D721Med (cell line): ENCODE results near the gene NFATC2IP.

Experiments
- DNase-seq: peaks from one replicate; pipeline ENCODE4 v3.0.0; 2011; ENCODE audit warnings: low spot score; ENCODE audit not compliant: insufficient read length
- FAIRE-seq: peaks from 2 replicates; lab custom pipeline; 2011; peaks lifted over from hg19 to GRCh38; lab: Jason Lieb, UNC
- TF ChIP-seq, protein P1 (sequence below): IDR thresholded peaks from 2 replicates; pipeline ENCODE4 v1.5.1; 2012; ENCODE audit warnings: mild to moderate bottlenecking, control low read depth; ENCODE audit not compliant: insufficient read depth; ENCODE audit errors: missing control alignments

The NFATC2IP gene

DNA sequence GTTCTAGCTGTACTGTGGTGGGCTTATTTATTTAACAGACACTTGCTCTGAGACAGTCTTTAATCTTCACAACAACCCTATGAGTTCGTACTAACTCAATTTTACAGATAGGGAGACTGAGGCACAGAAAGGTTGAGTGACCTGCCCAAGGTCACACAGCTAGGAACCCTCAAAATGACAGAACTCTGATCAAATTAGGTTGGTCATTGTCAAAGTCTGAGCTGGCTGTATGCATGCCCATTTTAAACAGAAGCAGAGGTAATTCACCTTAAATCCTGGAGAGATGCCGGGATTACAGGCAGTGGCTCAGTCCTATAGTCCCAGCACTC lies 59.1 kb downstream of the NFATC2IP start:
- FAIRE-seq, result no peak
- TF ChIP-seq, protein P1, sequence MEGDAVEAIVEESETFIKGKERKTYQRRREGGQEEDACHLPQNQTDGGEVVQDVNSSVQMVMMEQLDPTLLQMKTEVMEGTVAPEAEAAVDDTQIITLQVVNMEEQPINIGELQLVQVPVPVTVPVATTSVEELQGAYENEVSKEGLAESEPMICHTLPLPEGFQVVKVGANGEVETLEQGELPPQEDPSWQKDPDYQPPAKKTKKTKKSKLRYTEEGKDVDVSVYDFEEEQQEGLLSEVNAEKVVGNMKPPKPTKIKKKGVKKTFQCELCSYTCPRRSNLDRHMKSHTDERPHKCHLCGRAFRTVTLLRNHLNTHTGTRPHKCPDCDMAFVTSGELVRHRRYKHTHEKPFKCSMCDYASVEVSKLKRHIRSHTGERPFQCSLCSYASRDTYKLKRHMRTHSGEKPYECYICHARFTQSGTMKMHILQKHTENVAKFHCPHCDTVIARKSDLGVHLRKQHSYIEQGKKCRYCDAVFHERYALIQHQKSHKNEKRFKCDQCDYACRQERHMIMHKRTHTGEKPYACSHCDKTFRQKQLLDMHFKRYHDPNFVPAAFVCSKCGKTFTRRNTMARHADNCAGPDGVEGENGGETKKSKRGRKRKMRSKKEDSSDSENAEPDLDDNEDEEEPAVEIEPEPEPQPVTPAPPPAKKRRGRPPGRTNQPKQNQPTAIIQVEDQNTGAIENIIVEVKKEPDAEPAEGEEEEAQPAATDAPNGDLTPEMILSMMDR, result no peak
- DNase-seq, result no peak

DNA sequence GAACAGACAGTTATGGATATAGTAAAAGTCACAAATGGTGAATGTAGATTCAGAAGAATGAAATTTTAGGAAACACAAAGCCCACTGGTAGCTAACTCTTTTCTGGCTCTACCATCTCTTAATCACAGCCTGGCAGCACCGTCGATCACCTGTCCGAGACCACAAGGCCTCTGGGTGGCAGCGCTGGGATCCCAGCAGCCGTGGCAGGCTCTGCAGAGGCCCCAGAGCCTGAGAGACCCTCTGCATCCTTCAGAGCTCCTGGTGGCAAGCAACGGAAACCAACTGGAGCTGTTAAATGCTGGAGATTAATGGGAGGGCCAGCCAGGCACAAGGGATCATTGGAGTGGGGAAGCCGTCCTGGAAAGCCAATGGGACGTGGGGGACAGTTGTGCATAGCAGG lies 60.4 kb downstream of the NFATC2IP start:
- DNase-seq (no peak), FAIRE-seq (no peak)
- TF ChIP-seq, protein P1, result no peak

DNA sequence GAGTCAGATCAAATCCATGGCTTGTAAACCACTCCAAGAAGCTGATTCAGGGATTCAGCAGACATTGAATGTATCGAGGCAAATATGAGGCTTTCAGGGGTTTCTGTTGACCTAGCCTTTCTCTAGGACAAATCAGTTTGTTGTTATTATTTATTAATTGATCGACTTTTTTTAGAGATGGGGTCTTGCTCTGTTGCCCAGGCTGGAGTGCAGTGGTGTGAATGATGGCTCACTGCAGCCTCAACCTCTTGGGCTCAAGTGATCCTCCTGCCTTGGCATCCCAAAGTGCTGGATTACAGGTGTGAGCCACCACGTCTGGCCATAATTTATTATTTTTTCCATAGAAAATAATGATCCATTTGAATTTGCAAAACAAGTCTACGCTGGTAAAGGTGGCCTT lies 61.1 kb downstream of the NFATC2IP start:
- no peak for FAIRE-seq
- TF ChIP-seq, protein P1, result no peak
- DNase-seq, result no peak

DNA sequence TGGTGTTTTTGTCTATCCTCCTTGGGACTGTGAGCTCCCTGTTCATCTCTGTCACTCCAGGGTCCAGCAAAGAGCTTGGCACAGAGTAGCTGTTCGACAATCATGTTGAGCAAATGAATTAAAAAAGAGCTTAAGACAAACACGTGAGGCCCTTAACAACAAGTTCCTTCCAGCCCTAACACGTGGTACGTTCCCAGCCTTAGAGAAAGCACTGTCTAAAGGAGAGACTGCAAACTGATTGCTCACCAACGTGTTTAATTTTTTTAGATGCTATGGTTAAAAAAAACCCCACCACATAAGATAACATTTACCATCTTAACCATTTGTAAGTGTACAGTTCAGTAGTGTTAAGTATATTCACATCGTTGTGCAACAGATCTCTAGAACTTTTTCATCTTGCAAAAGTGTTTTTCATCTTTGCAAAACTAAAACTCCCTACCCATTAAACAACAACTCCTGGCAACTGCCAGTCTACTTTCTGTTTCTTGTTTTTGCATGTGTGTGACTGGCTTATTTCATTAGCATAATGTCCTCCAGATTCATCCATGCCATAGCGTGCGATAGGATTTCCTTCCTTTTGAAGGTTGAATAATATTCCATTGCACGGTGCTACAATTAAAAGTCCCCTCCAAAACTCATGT lies 62.3 kb downstream of the NFATC2IP start:
- DNase-seq, result no peak
- no peak for FAIRE-seq
- TF ChIP-seq, protein P1, result no peak

DNA sequence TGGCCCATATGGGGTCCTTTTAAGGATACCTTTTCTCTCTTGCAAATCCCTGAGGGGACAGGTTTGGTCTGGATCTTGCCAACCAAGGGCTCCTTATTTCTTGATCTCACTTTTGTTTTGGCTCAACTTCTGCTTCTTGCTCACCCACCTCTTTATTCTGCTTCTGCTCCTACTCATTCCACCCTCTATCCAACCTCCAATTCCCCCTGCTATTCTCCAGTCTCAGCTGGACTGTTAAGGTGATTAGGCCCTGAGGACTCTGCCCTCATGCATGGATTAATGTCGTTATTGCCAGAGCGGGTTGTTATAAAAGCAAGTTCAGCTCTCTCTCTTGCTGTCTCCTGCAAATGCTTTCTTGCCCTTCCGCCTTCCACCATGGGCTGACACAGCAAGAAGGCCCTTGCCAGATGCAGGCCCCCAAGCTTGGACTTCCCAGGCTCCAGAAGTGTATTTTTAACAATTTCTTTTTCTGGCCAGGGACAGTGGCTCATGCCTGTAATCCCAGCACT lies 63.9 kb downstream of the NFATC2IP start:
- TF ChIP-seq, protein P1, result no peak
- DNase-seq (no peak), FAIRE-seq (no peak)
